Hepatocyte (in vitro differentiated cells): Measurements from ENCODE around the gene CHST14.

Source experiments
- CTCF ChIP-seq: fragments of 200-600 bp; sonication (generic); IDR thresholded peaks from 2 replicates; pipeline ENCODE4 v1.5.1; 2016; ENCODE audit warnings: antibody characterized with exemption, mild to moderate bottlenecking; ENCODE audit not compliant: poor library complexity
- EZH2 ChIP-seq: fragments of 200-600 bp; sonication (generic); IDR thresholded peaks from 2 replicates; pipeline ENCODE4 v1.6.1; 2016; ENCODE audit warnings: antibody characterized with exemption, mild to moderate bottlenecking, borderline replicate concordance
- EZH2phosphoT487 ChIP-seq: fragments of 200-600 bp; sonication (generic); IDR thresholded peaks from one replicate; pipeline ENCODE4 v1.6.1; 2018; ENCODE audit warnings: antibody characterized with exemption, mild to moderate bottlenecking, low read depth, moderate library complexity; ENCODE audit not compliant: unreplicated experiment, severe bottlenecking

DNA sequence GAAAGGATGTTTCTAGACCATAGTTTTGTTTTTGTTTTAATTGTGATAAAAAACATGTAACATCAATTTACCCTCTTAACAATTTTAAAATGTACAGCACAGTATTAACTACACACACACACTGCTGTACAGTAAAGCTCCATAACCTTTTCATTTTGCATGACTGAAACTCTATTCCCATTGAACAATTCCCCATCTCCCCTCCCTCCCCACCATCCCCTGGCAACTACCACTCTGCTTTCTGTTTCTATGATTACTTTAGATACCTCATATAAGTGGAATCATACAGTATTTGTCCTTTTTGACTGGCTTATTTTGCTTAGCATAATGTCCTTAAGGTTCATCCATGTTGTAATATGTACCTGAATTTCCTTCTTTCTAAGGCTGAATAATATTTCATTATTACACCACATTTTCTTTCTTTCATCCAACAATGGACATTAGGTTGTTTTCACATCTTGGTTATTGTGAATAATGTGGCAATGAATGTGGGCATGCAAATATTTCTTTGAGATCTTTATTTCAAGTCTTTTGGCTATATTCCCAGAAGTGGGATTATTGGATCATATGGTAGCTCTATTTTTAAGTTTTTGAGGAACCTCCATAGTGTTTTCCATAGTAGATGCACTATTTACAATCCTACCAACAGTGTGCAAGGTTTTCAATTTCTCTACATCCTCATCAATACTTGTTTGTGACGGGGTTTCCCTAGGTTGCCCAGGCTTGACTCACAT, 10.7 kb downstream of the CHST14 start:
- no peak for TF ChIP-seq CTCF
- no peak for TF ChIP-seq EZH2
- no peak for TF ChIP-seq EZH2phosphoT487
